C4-2B (cell line): ENCODE data around the gene SWSAP1.

ENCODE experiments used
- CTCF ChIP-seq: fragments of 450-650 bp; conservative IDR thresholded peaks from 2 replicates; pipeline ENCODE4 v1.5.1; 2017; ENCODE audit warnings: mild to moderate bottlenecking
- ZFX ChIP-seq: fragments of 450-650 bp; IDR thresholded peaks from 2 replicates; pipeline ENCODE4 v1.6.1; 2017

GRCh38 chr19:11382898-11383705, 8.6 kb downstream of the SWSAP1 start:
- TF ChIP-seq CTCF (no peak), ZFX (no peak)
